ENCODE measurements around the gene GART.

- TF ChIP-seq CTCF (IDR thresholded peaks at IDR 0.05) (no peak), POLR2AphosphoS5 (IDR thresholded peaks at IDR 0.05) (no peak), EP300 (IDR thresholded peaks at IDR 0.05) (no peak), POLR2A (IDR thresholded peaks at IDR 0.05) (no peak)
Measured at GRCh38 chr21:33511639-33512038, 30.3 kb downstream of the GART start.
